Heart left ventricle (tissue), 16 donors: ENCODE measurements around the gene GALNT12. TPM values are rescaled to one million over a fixed set of nuclear protein-coding genes. Genes with fewer than 3 reads are reported as not detected.

Experiments
- ATAC-seq, 4 donors: fragments of 200-7000 bp; cut with Tn5 transposase; one replicate each; pipeline ENCODE4 v1.9.1; 2020 to 2022; ENCODE audit warnings: moderate library complexity in 4 of 4, mild to moderate bottlenecking in 3 of 4, moderate number of reproducible peaks in 1 of 4
- DNase-seq, 5 donors: peaks; one replicate each; pipeline ENCODE4 v3.0.0-alpha.2; 2020
- H3K27ac ChIP-seq, 12 donors: fragments of 200-600 bp; sonication (generic) in 4 of 12; one replicate each; pipeline versions ENCODE4 v1.5.0 to v1.8.0; 2016 to 2022; ENCODE audit warnings: mild to moderate bottlenecking in 2 of 12
- H3K27me3 ChIP-seq, 9 donors: fragments of 200-600 bp; sonication (generic) in 2 of 9; one replicate each; pipeline versions ENCODE4 v1.5.1 to v1.8.0; 2016 to 2022; ENCODE audit warnings: mild to moderate bottlenecking in 3 of 9
- H3K36me3 ChIP-seq, 9 donors: fragments of 200-600 bp; sonication (generic) in 2 of 9; one replicate each; pipeline versions ENCODE4 v1.5.0 to v1.8.0; 2018 to 2022; ENCODE audit warnings: mild to moderate bottlenecking in 2 of 9
- H3K4me1 ChIP-seq, 12 donors: fragments of 200-600 bp; sonication (generic) in 4 of 12; one replicate each; pipeline versions ENCODE4 v1.5.0 to v1.8.0; 2016 to 2022; ENCODE audit warnings: mild to moderate bottlenecking in 3 of 12
- H3K4me3 ChIP-seq, 12 donors: fragments of 200-600 bp; sonication (generic) in 4 of 12; one replicate each; pipeline versions ENCODE4 v1.5.0 to v1.8.0; 2017 to 2022; ENCODE audit warnings: mild to moderate bottlenecking in 9 of 12, moderate library complexity in 4 of 12
- H3K9me3 ChIP-seq, 12 donors: fragments of 200-600 bp; sonication (generic) in 4 of 12; one replicate each; pipeline versions ENCODE4 v1.5.0 to v1.8.0; 2016 to 2022; ENCODE audit warnings: mild to moderate bottlenecking in 1 of 12
- POLR2A ChIP-seq, 2 donors: fragments of 450-650 bp; IDR thresholded peaks; one replicate each; pipeline ENCODE4 v1.6.1; 2017; ENCODE audit warnings: antibody characterized with exemption in 2 of 2, mild to moderate bottlenecking in 2 of 2, moderate library complexity in 2 of 2
- WGBS, 4 donors: extraction: QIAGEN DNeasy Blood & Tissue Kit in 2 of 4; methylation state at CpG; one replicate each; pipeline versions ENCODE4 v1.1.5 to v1.1.7; 2013 to 2018; 5-methylcytosine and 5-hydroxymethylcytosine counted together
- intact Hi-C, 10 donors: fragments of 100-400 bp; cut with DNase I; formaldehyde crosslinking; loops; one replicate each; pipeline versions ENCODE4 v1.11.1 to v1.14.2; 2022
- polyA plus RNA-seq, 2 donors: library from polyadenylated mRNA; stranded (reverse); fragments of 200-250 nt; gene quantifications; one replicate each; pipeline ENCODE4 v1.2.3, GENCODE V29; 2013
- total RNA-seq, 9 donors: library from RNA; depleted of rRNA in 2 of 9; stranded (reverse); fragments of >200 nt in 2 of 9; fragmentation: NEBNext Ultra II Directional in 3 of 9; extraction: Animal tissue kit (Norgen Biotek cat#: 25700) in 3 of 9; gene quantifications; one replicate each; pipeline versions ENCODE4 v1.1.0 to v1.2.4, GENCODE V29; 2016 to 2023
- TF ChIP-seq, protein P1 (sequence below), 12 donors: fragments of 200-600 bp; sonication (generic) in 4 of 12; IDR thresholded peaks; one replicate each; pipeline versions ENCODE4 v1.5.0 to v1.8.0; 2018 to 2022; ENCODE audit warnings: antibody characterized with exemption in 12 of 12, mild to moderate bottlenecking in 5 of 12
- donor health status: ischemic (EF 13 %, LVEDD 7.1; RV severe dilation, severe dysfunction).
- donor health status: healthy with polysubstance abuse.
- donor health status: DM: no; HTN: yes; CAD: no.
- donor health status: DM: no; HTN: no; CAD: no.
- donor health status: ischemic (EF 25% LVEDD 6.9; RV normal size, moderate dysfunction).
- donor health status: ischemic (EF 25% LVEDD 5.7; RV mildly dilated, moderate dysfunction).
- donor health status: healthy.
- donor health status: DM: yes; HTN: yes; CAD: no.
- donor health status: ischemic (EF 35%, LVEDD 5.7; RV mildly dilated, moderate dysfunction).
- donor health status: nonischemic (EF 11% LVEDD 7.7; RV severe dilation, severe dysfunction).
- donor health status: DM: yes; HTN: yes; CAD: no.
- donor health status: PGD.
- donor health status: ischemic (EF 29% LVEDD 5.4; RV normal size, mild dysfunction).
- donor health status: nonischemic (EF 23%, LVEDD 6.1; RV moderate dilation, normal function).

The GALNT12 gene
- total and polyA plus RNA-seq, 11 donors, result 0.23 to 4.7 (median 0.44) TPM

DNA sequence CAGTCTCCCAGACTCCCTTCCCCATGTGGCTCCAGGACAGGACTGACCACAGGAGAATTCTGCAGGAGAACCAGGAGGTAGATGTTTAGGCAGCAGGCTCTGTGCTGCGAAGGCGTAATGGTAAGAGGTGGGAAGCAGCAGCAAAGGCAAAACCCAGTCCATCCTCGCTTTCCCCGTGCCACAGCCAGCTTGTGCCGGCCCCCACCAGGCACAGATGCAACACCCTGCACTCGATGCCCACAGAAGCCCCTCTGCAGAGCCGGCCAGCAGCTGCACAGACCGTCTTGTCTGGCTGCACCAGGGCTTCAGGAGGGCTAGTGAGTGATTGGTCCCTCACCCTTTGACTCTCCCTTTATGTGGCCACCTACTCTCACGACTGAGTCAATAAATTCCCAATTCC is 39.1 kb upstream of the GALNT12 start:
- peaks cover 0 to 60% (median 40%) of the 10 kb centered on the region in 9 donors for H3K36me3 ChIP-seq
- H3K27me3 ChIP-seq, result no peaks in the 10 kb centered on the region
- no peak for DNase-seq
- no peak for ATAC-seq
- H3K4me3 ChIP-seq, result no peak overlapping the region
- 95 to 98% (median 96%) methylated on average over 9 of the region's 9 CpGs for WGBS, 4 donors
- TF ChIP-seq, protein P1, sequence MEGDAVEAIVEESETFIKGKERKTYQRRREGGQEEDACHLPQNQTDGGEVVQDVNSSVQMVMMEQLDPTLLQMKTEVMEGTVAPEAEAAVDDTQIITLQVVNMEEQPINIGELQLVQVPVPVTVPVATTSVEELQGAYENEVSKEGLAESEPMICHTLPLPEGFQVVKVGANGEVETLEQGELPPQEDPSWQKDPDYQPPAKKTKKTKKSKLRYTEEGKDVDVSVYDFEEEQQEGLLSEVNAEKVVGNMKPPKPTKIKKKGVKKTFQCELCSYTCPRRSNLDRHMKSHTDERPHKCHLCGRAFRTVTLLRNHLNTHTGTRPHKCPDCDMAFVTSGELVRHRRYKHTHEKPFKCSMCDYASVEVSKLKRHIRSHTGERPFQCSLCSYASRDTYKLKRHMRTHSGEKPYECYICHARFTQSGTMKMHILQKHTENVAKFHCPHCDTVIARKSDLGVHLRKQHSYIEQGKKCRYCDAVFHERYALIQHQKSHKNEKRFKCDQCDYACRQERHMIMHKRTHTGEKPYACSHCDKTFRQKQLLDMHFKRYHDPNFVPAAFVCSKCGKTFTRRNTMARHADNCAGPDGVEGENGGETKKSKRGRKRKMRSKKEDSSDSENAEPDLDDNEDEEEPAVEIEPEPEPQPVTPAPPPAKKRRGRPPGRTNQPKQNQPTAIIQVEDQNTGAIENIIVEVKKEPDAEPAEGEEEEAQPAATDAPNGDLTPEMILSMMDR (IDR thresholded peaks at IDR 0.05), result no peak
- TF ChIP-seq POLR2A (IDR thresholded peaks at IDR 0.05), result no peak
- no peaks in the 10 kb centered on the region for H3K4me1 ChIP-seq
- no peak overlapping the region for H3K27ac ChIP-seq
- peaks cover 0 to 14% (median 4%) of the 10 kb centered on the region in 12 donors for H3K9me3 ChIP-seq
- intact Hi-C loops, result no loop called here

DNA sequence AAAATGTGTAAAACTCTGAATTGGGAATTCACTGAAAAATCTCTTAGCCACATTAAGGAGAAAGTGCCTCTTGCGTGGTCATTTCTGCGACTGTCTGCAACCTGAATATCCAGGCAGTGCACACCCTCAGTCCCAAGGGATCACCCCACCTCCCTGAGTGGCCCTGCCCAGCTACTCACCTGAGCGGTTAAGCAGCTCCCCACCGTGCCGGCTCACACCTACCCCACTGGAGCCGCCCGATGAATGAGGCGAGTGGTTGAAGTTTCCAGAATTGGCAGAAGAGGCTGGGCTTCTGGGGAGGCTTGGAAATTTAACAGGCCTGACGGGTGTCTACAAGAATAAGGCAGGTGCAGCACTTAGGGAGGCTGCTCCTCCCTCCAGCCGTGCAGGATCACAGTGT is 36.8 kb upstream of the GALNT12 start:
- no peaks in the 10 kb centered on the region for H3K9me3 ChIP-seq
- H3K36me3 ChIP-seq, result peaks cover 0 to 67% (median 44%) of the 10 kb centered on the region in 9 donors
- DNase-seq (no peak), ATAC-seq (no peak)
- H3K4me1 ChIP-seq, result no peaks in the 10 kb centered on the region
- intact Hi-C loops, result loop anchor here in 2 of 10 donors (5.0 to 10.0 kb wide), 2 partner anchors 453 to 566 kb away; no protein-coding TSS in a partner anchor
- WGBS, 4 donors, result 93 to 97% (median 96%) methylated on average over 8 to 10 of the region's 10 CpGs
- H3K4me3 ChIP-seq, result no peak overlapping the region
- H3K27ac ChIP-seq, result no peak overlapping the region
- TF ChIP-seq POLR2A (IDR thresholded peaks at IDR 0.05), result no peak
- H3K27me3 ChIP-seq, result no peaks in the 10 kb centered on the region

DNA sequence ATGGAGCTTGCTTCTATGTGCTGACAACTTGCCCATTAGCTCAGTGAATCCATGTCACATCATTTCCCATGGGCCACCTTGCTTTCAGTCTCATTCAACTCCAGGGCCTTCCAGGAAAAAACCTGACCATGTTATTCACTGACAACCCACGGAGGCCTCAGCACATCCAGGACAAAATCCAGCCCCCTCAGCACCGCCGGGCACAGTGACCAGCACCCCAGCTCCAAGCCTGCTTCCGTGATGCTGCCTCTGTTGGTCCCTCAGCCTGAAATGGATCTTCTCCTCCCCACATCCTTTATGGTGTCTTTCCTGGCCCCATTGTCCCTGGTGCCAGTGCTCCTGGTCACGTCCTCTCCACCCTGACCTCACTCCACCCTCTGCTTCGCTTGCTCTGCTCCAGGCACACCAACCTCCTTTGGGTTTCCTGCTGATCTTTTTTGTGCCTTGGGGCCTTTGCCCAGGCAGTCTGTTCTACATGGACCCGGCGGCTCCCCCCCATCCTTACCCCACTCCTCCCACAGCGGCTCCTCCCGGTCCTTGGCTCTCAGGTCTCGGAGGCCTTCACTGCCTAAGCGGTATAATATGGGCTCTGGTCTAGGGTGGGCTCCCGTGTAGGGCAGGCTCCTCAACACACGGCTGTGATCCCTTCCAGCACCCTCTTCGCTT is 36.1 kb upstream of the GALNT12 start:
- no peak for DNase-seq
- no peak overlapping the region for H3K27ac ChIP-seq
- peaks cover 0 to 67% (median 44%) of the 10 kb centered on the region in 9 donors for H3K36me3 ChIP-seq
- H3K4me3 ChIP-seq, result no peak overlapping the region
- H3K4me1 ChIP-seq, result no peaks in the 10 kb centered on the region
- 93 to 96% (median 95%) methylated on average over 15 of the region's 15 CpGs for WGBS, 4 donors
- no peaks in the 10 kb centered on the region for H3K9me3 ChIP-seq
- no peak for TF ChIP-seq POLR2A (IDR thresholded peaks at IDR 0.05)
- TF ChIP-seq, protein P1 (IDR thresholded peaks at IDR 0.05), result no peak
- ATAC-seq, result peak in 1 of 4 donors; percentile 24
- H3K27me3 ChIP-seq, result no peaks in the 10 kb centered on the region
- intact Hi-C loops, result loop anchor here in 2 of 10 donors (5.0 to 10.0 kb wide), 2 partner anchors 454 to 567 kb away; no protein-coding TSS in a partner anchor

DNA sequence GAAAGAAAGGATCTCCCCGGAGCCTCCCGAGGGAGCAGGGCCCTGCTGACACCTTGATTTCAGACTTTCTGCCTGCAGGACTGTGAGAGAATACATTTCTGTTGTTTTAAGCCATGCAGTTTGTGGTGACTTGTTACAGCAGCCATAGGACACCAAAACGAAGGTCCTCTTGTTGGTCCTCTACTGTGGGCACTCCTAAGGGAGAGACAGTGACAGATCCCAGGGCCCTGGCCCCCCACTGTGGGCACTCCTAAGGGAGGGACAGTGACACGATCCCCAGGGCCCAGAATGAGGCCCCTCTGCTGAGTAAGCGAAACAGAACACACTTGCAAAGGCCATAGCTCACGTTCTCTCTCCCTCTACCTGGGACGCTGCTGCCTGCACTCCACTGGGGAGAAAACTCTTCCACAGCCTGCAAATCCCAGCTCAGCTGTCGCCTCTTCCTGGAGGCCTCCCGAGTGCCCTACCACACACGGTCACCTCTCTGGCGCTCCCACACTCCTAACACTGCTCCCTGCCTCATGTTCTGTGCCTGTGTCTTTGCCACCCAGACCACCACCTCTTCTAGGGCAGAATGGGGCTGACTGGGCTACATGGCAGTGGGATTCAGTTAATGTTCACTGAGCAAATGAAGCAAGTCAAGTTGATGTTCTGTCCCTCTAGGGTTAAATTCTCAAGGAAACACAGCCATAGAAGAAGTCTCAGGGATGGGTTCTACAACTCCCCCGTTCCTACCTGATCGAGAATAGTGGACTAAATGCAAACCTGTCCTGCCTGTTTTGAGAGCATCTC is 34.9 kb upstream of the GALNT12 start:
- no peaks in the 10 kb centered on the region for H3K27me3 ChIP-seq
- intact Hi-C loops, result loop anchor here in 2 of 10 donors (5.0 to 10.0 kb wide), 2 partner anchors 455 to 568 kb away; no protein-coding TSS in a partner anchor

More for the DNA sequence above, 34.9 kb upstream of the GALNT12 start:
- no peak overlapping the region for H3K27ac ChIP-seq
- no peaks in the 10 kb centered on the region for H3K9me3 ChIP-seq
- DNase-seq, result no peak
- no peak overlapping the region for H3K4me3 ChIP-seq
- no peaks in the 10 kb centered on the region for H3K4me1 ChIP-seq
- H3K36me3 ChIP-seq, result peaks cover 0 to 58% (median 34%) of the 10 kb centered on the region in 9 donors
- TF ChIP-seq, protein P1 (IDR thresholded peaks at IDR 0.05), result no peak
- no peak for TF ChIP-seq POLR2A (IDR thresholded peaks at IDR 0.05)
- WGBS, 4 donors, result 87 to 91% (median 91%) methylated on average over 13 of the region's 13 CpGs
- ATAC-seq, result no peak
